ENCODE results near the gene ACAT2.
"Not testable (repeated sequence)": the region's sequence is repeated elsewhere in the genome, so short reads cannot be mapped to it uniquely, and the experiment has no call there.

Gene ACAT2

DNA sequence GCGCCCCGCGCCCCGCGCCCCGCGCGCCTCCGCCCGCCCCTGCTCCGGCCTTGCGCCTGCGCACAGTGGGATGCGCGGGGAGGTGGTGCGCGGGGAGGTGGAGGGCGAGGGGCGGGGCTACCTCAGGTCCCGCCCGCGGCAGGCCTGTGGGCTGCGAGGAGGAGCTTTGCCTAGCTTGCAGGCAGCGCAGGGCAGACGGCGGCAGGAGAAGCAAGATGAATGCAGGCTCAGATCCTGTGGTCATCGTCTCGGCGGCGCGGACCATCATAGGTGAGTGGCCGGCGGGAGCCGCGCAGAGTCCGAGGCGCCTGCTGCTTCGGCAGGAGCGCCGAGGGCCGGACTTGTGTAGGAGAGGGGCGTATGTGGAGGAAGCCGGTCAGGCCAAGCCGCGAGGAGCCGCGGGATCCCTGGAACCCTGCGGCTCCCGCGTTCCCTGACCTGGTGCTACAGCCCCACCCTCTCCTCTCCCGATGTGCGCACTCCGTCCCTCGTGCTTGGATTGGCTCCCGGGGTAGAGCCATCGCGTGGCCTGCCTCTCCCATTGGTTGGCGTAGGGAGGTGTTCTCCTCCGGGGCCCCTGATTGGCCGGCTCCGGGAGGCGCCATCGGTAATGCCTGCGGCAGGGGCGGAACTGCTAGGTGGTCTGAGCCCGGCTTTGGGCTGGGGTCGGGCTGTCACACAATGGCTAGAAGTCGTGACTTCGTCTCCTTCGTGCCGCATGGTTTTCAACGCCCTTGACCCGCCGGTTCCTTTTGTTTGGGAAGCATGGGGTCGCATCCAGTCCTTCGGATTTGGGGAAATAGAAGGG, at the start of gene ACAT2:
Gene ACAT2, plus strand, starts transcription at position 173 of the 808 bp plus-strand sequence. Its CDS starts 43 bp downstream, at position 216.
- POLR2A ChIA-PET, result interaction anchor here (0.7 to 1.5 kb wide), 3 partner anchors 9 to 35 kb away, joined by 6 to 8 read pairs (median 7); partner anchors contain the start of genes MRPL18, TCP1 and WTAP
- TF ChIP-seq, protein P1, sequence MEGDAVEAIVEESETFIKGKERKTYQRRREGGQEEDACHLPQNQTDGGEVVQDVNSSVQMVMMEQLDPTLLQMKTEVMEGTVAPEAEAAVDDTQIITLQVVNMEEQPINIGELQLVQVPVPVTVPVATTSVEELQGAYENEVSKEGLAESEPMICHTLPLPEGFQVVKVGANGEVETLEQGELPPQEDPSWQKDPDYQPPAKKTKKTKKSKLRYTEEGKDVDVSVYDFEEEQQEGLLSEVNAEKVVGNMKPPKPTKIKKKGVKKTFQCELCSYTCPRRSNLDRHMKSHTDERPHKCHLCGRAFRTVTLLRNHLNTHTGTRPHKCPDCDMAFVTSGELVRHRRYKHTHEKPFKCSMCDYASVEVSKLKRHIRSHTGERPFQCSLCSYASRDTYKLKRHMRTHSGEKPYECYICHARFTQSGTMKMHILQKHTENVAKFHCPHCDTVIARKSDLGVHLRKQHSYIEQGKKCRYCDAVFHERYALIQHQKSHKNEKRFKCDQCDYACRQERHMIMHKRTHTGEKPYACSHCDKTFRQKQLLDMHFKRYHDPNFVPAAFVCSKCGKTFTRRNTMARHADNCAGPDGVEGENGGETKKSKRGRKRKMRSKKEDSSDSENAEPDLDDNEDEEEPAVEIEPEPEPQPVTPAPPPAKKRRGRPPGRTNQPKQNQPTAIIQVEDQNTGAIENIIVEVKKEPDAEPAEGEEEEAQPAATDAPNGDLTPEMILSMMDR (IDR thresholded peaks at IDR 0.05; ENCODE audit: control extremely low read depth, extremely low read depth, low read depth, missing control alignments), result no peak
- DNase-seq (ENCODE audit: extremely low spot score), result peak; percentile 98
- CTCF ChIA-PET, result interaction anchor here (1.4 to 2.8 kb wide), 3 partner anchors 10 to 35 kb away, joined by 3 to 9 read pairs (median 5); no protein-coding TSS in a partner anchor

DNA sequence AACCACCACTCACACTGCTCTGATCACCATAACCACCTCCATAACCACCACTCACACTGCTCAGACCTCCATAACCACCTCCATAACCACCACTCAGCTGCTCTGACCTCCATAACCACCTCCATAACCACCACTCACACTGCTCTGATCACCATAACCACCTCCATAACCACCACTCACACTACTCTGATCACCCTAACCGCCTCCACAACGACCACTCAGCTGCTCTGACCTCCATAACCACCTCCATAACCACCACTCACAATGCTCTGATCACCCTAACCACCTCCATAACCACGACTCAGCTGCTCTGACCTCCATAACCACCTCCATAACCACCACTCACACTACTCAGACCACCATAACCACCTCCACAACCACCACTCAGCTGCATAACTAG, 49.5 kb upstream of the ACAT2 start:
- POLR2A ChIA-PET; DNase-seq (ENCODE audit: extremely low spot score): not testable (repeated sequence)
- CTCF ChIA-PET, result interaction anchor here (1.4 to 2.1 kb wide), 2 partner anchors 10 to 21 kb away, joined by 3 to 6 read pairs; no protein-coding TSS in a partner anchor

DNA sequence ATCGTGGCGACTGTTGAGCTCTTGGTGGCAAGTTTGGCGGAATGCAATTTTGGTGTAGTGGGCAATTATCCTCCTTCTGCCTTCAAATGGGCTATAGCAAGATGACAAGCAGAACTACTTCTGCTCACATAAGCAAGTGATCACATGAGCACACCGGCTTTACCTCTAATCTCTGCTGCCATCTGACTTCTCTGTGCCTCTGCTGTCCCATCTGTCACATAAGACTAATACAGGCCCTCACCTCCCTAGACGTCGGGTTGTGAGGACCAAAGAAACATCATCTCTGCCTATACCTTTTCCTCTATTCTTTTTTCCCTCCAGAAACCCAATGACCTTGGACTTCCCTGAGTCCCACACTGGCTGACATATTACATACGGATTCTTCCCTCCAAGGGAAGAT, 47.9 kb upstream of the ACAT2 start:
- ChIA-PET POLR2A (no interaction called here), CTCF (interaction anchor here (0.6 to 2.1 kb wide), 4 partner anchors 11 to 22 kb away, joined by 3 to 6 read pairs (median 3); no protein-coding TSS in a partner anchor)
- TF ChIP-seq, protein P1 (IDR thresholded peaks at IDR 0.05; ENCODE audit: control extremely low read depth, extremely low read depth, low read depth, missing control alignments), result no peak
- DNase-seq (ENCODE audit: extremely low spot score), result no peak

DNA sequence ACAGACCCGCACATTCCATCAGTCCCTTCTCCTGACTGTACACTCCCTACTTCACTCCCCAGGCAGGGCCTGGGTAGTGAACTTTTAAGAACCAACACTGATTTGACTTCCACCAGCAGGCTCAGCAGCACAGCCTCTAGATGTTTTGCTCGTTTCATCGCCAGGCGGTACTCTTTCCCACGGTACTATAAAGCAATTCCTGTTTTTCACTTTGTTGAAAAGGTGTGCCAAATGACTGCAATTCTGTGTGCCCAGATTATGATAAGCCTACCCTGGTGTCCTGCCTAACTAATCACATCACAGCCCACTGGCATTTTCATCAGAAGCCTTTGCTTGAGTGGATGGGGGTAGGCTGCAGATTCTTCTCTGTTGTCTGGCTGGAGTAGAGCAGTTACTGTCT, 47.4 kb upstream of the ACAT2 start:
- POLR2A ChIA-PET, result no interaction called here
- TF ChIP-seq, protein P1 (IDR thresholded peaks at IDR 0.05; ENCODE audit: control extremely low read depth, extremely low read depth, low read depth, missing control alignments), result no peak
- CTCF ChIA-PET, result interaction anchor here (0.6 to 2.1 kb wide), 4 partner anchors 12 to 23 kb away, joined by 3 to 6 read pairs (median 3); no protein-coding TSS in a partner anchor
- DNase-seq (ENCODE audit: extremely low spot score), result no peak

DNA sequence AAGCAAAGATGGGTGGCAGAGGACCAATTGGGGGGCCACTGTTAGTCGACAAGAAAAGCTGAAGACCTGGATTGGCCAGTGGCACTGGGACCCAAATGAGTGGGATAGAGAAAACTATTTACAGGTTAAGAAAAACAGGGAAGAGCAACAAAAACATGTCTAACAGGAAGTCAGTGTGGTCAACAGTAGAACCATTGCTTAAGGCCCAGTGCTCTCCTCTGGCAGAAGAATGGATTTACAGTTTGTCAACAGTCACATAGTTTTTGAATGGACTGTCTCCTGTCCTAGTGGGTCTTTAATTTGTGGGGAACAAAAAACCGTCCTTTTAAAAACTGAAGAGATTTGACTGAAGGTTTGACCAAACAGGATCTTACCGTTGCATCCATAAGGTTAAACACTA, 46.7 kb upstream of the ACAT2 start:
- ChIA-PET CTCF (interaction anchor here (0.6 kb wide), 1 partner anchor 12 kb away, joined by 3 read pairs; no protein-coding TSS in a partner anchor), POLR2A (no interaction called here)
- DNase-seq (ENCODE audit: extremely low spot score), result no peak
- TF ChIP-seq, protein P1 (IDR thresholded peaks at IDR 0.05; ENCODE audit: control extremely low read depth, extremely low read depth, low read depth, missing control alignments), result no peak

DNA sequence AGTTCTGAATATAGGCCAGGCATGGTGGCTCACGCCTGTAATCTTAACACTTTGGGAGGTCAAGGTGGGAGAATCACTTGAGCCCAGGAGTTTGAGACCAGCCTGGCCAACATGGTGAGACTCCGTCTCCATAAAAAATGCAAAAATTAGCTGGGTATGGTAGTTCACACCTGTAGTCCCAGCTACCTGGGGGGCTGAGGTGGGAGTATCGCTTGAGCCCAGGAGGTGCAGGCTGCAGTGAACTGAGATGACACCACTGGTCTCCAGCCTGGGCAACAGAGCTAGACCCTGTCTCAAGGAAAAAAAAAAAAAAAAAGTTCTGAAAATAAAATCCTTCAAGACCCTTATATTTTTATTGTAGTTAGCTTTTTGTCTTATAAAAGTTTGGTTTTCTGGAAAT, 46.2 kb upstream of the ACAT2 start:
- CTCF ChIA-PET, result interaction anchor here (0.6 kb wide), 1 partner anchor 13 kb away, joined by 3 read pairs; no protein-coding TSS in a partner anchor
- POLR2A ChIA-PET, result no interaction called here
- no peak for DNase-seq (ENCODE audit: extremely low spot score)
- TF ChIP-seq, protein P1 (IDR thresholded peaks at IDR 0.05; ENCODE audit: control extremely low read depth, extremely low read depth, low read depth, missing control alignments), result no peak

All from GM10248 (cell line).